Keratinocyte (primary cell): ENCODE measurements around the gene AKAP6.

Experiments used
- CTCF ChIP-seq, 3 experiments: IDR thresholded peaks in 1 of 3; conservative IDR thresholded peaks in 1 of 3; optimal IDR thresholded peaks in 1 of 3; 2 replicates in 2 of 3; 3 replicates in 1 of 3; pipeline versions ENCODE3 to v1.5.1; 2011; ENCODE audit warnings: low read length in 3 of 3, mild to moderate bottlenecking in 3 of 3, moderate library complexity in 2 of 3, control low read depth in 1 of 3, inconsistent platforms in 1 of 3; ENCODE audit not compliant: insufficient read depth in 2 of 3; ENCODE audit errors: extremely low read depth in 1 of 3
- EZH2 ChIP-seq: IDR thresholded peaks from one replicate; pipeline ENCODE4 v1.6.1; 2012; ENCODE audit warnings: inconsistent platforms, mild to moderate bottlenecking, low read length, moderate library complexity

GRCh38 chr14:32372154-32372553 lies 43.1 kb downstream of the AKAP6 start:
- TF ChIP-seq EZH2 (no peak), CTCF (optimal IDR thresholded peaks at IDR 0.05 in 1 of 3, IDR thresholded peaks at IDR 0.05 in 1 of 3, conservative IDR thresholded peaks at IDR 0.05 in 1 of 3; ENCODE audit: extremely low read depth in 1 of 3, insufficient read depth in 2 of 3, low read length in 3 of 3) (no peak)
